Measurements from ENCODE around the gene ATXN10. TPM values are rescaled to one million over a fixed set of nuclear protein-coding genes. Genes with fewer than 3 reads are reported as not detected.

ATXN10 gene
- total and polyA plus RNA-seq, 2 of the 8 experiments (the other 6 are each of a cell fraction or from before 2014, with no cell fraction given), result 134 to 210 TPM

GRCh38 chr22:45838305-45838887 lies 166.8 kb downstream of the ATXN10 start:
- POLR2A ChIA-PET (ENCODE audit: partially characterized antibody), result no interaction called here
- Histone ChIP-seq H3K27me3 (replicated peaks in 1 of 4; ENCODE audit: control insufficient read depth in 3 of 4, extremely low read depth in 1 of 4, insufficient read depth in 3 of 4, low read length in 3 of 4) (no peaks in the 10 kb centered on the region), H2BK12ac (ENCODE audit: low read depth, low read length) (no peak overlapping the region), H3K9ac (replicated peaks in 1 of 4; ENCODE audit: extremely low read depth in 1 of 4, low read depth in 3 of 4, low read length in 3 of 4) (no peak overlapping the region), H2BK120ac (replicated peaks; ENCODE audit: low read depth, low read length) (no peak overlapping the region), H3K79me2 (ENCODE audit: control insufficient read depth in 1 of 2, insufficient read depth in 2 of 2, low read length in 2 of 2) (0 out of 4 replicates have a peak, but pooled peaks cover 0 to 2% of the 10 kb centered on the region in 2 experiments), H4K91ac (replicated peaks; ENCODE audit: insufficient read length, low read length) (no peak overlapping the region), H2BK20ac (ENCODE audit: low read length) (no peak overlapping the region), H3K4me3 (ENCODE audit: extremely low read depth in 1 of 4, insufficient read depth in 2 of 4, low read depth in 3 of 4, low read length in 4 of 4) (no peak overlapping the region), H4K8ac (ENCODE audit: extremely low read depth, insufficient read depth, low read length) (no peak overlapping the region; the same call in 1 of the 2 replicates), H3K23me2 (ENCODE audit: low read depth, low read length) (no peaks in the 10 kb centered on the region), H3K14ac (ENCODE audit: insufficient read length) (no peak overlapping the region), H4K5ac (ENCODE audit: insufficient read length, low read depth, low read length) (no peak overlapping the region), H3K4me1 (replicated peaks in 1 of 4; ENCODE audit: control insufficient read depth in 3 of 4, insufficient read depth in 4 of 4, low read length in 3 of 4) (peaks cover 0 to 8% (median 4%) of the 10 kb centered on the region in 4 experiments; a peak in 4 of 7 replicates), H3K79me1 (ENCODE audit: low read depth, low read length) (no peaks in the 10 kb centered on the region; the same call in 1 of the 2 replicates), H3K36me3 (ENCODE audit: control insufficient read depth in 2 of 4, insufficient read depth in 4 of 4, low read length in 3 of 4) (peaks cover 0 to 10% (median 0%) of the 10 kb centered on the region in 4 experiments; a peak in 3 of 8 replicates), H3K18ac (ENCODE audit: extremely low read depth, low read length) (no peak overlapping the region), H3K27ac (ENCODE audit: low read depth, low read length) (no peak overlapping the region), H2BK5ac (ENCODE audit: low read depth, low read length) (no peak overlapping the region), H3K9me3 (ENCODE audit: insufficient read depth in 2 of 2, low read depth in 1 of 2, low read length in 1 of 2) (no peaks in the 10 kb centered on the region), H4K20me1 (replicated peaks in 1 of 2; ENCODE audit: control insufficient read depth in 1 of 2, insufficient read depth in 2 of 2, low read length in 2 of 2) (peaks cover 1 to 2% of the 10 kb centered on the region in 2 experiments), H2AFZ (ENCODE audit: low read length) (no peak overlapping the region), H3K23ac (ENCODE audit: insufficient read length) (no peak overlapping the region), H3K4me2 (ENCODE audit: insufficient read depth in 1 of 2, low read depth in 2 of 2, low read length in 2 of 2) (no peak overlapping the region), H2BK15ac (ENCODE audit: low read length) (no peak overlapping the region), H3K56ac (replicated peaks; ENCODE audit: insufficient read length, low read depth, low read length) (no peak overlapping the region), H3K4ac (replicated peaks; ENCODE audit: insufficient read length, low read depth, low read length) (no peak overlapping the region), H2AK5ac (ENCODE audit: low read depth, low read length) (no peak overlapping the region)
- CTCF ChIA-PET (ENCODE audit: partially characterized antibody), result interaction anchor here (0.5 to 1.8 kb wide), 5 partner anchors 12 to 478 kb away, joined by 3 to 10 read pairs (median 3); no protein-coding TSS in a partner anchor
- FAIRE-seq, result no peak
- 83% methylated on average over 5 of the region's 5 CpGs; no CpG with 5 or more reads in 1 of the 2 experiments for WGBS, 2 experiments (ENCODE audit: extremely low coverage in 1 of 2, insufficient coverage in 1 of 2, insufficient read length in 1 of 2, insufficient replicate concordance in 2 of 2, low coverage in 1 of 2, low lambda C conversion rate in 2 of 2, missing lambda C conversion rate in 1 of 2)
- no peak for DNase-seq (ENCODE audit: low read depth in 1 of 2, low spot score in 2 of 2)
- no peak for TF ChIP-seq NANOG (IDR thresholded peaks at IDR 0.05; ENCODE audit: insufficient read depth, low read depth, low read length, poor library complexity, severe bottlenecking)
- no peak for TF ChIP-seq BRCA1 (IDR thresholded peaks at IDR 0.05; ENCODE audit: low read depth, low read length)
- TF ChIP-seq CREB1 (IDR thresholded peaks at IDR 0.05), result no peak
- TF ChIP-seq SIX5 (IDR thresholded peaks at IDR 0.05; ENCODE audit: low read depth, low read length), result no peak
- no peak for TF ChIP-seq POLR2A (IDR thresholded peaks at IDR 0.05; ENCODE audit: control extremely low read depth in 1 of 2, low read depth in 2 of 2, low read length in 2 of 2)
- no peak for TF ChIP-seq KDM4A (IDR thresholded peaks at IDR 0.05; ENCODE audit: low read depth, low read length, severe bottlenecking)
- TF ChIP-seq MAFK (IDR thresholded peaks at IDR 0.05; ENCODE audit: low read depth, low read length), result no peak
- no peak for TF ChIP-seq ATF3 (IDR thresholded peaks at IDR 0.05; ENCODE audit: insufficient read depth, low read depth, low read length)
- no peak for TF ChIP-seq SAP30 (IDR thresholded peaks at IDR 0.05; ENCODE audit: insufficient read depth, insufficient replicate concordance, low read length)
- TF ChIP-seq TAF1 (IDR thresholded peaks at IDR 0.05; ENCODE audit: low read depth, low read length), result no peak
- no peak for TF ChIP-seq TAF7 (optimal IDR thresholded peaks at IDR 0.05; ENCODE audit: borderline replicate concordance, low read depth, low read length)
- no peak for TF ChIP-seq GTF2F1 (IDR thresholded peaks at IDR 0.05; ENCODE audit: borderline replicate concordance, low read depth, low read length)
- no peak for TF ChIP-seq EGR1 (IDR thresholded peaks at IDR 0.05; ENCODE audit: borderline replicate concordance, low read depth, low read length)

Data from H1 (cell line).